Endothelial cell of umbilical vein (primary cell): ENCODE measurements around the gene ARHGEF28. TPM values are rescaled to one million over a fixed set of nuclear protein-coding genes. Genes with fewer than 3 reads are reported as not detected.

ENCODE experiments used
- BruUV-seq: library from RNA; stranded (reverse); fragments of 400-500 nt; replicated peaks from 2 replicates; lab custom pipeline; 2021; lab: Mats Ljungman, UMichigan
- CTCF ChIA-PET: fragments of 300-600, 350-600 bp; sonication (Branson Sonifier 250); formaldehyde crosslinking; loops from one replicate; lab custom pipeline; 2021; ENCODE audit warnings: antibody characterized with exemption, inconsistent platforms; lab: Charles Lee
- POLR2A ChIA-PET: fragments of 300-600, 350-600 bp; sonication (Branson Sonifier 250); formaldehyde crosslinking; loops from one replicate; lab custom pipeline; 2021; ENCODE audit warnings: antibody characterized with exemption, inconsistent platforms; lab: Charles Lee
- DNase-seq: peaks from one replicate; pipeline ENCODE4 v3.0.0-alpha.2; 2011; ENCODE audit warnings: low read depth, low spot score
- FAIRE-seq: peaks from 2 replicates; lab custom pipeline; 2011; peaks lifted over from hg19 to GRCh38; lab: Jason Lieb, UNC
- H2AFZ ChIP-seq: 2 replicates; pipeline ENCODE4 v1.6.0; 2012; ENCODE audit warnings: low read depth, low read length, control low read depth, inconsistent platforms
- H3K27ac ChIP-seq: 2 replicates; pipeline ENCODE4 v1.5.1; 2011; ENCODE audit warnings: low read depth, mild to moderate bottlenecking, control low read depth, low read length, moderate library complexity; ENCODE audit not compliant: insufficient read depth
- H3K27me3 ChIP-seq, 2 experiments: 2 replicates each; pipeline versions ENCODE4 v1.6.0 to v1.6.1; 2011; ENCODE audit warnings: low read length in 2 of 2, mixed read lengths in 1 of 2; ENCODE audit not compliant: control insufficient read depth in 2 of 2, insufficient read depth in 2 of 2
- H3K36me3 ChIP-seq, 2 experiments: 2 replicates in 1 of 2; 3 replicates in 1 of 2; pipeline ENCODE4 v1.5.1; 2011; ENCODE audit warnings: low read length in 2 of 2, mild to moderate bottlenecking in 1 of 2, moderate library complexity in 1 of 2; ENCODE audit not compliant: control insufficient read depth in 2 of 2, insufficient read depth in 2 of 2; ENCODE audit errors: extremely low read depth in 1 of 2
- H3K4me1 ChIP-seq: 3 replicates; pipeline ENCODE4 v1.5.1; 2011; ENCODE audit warnings: mild to moderate bottlenecking, low read length; ENCODE audit not compliant: control insufficient read depth, insufficient read depth; ENCODE audit errors: extremely low read depth
- H3K4me2 ChIP-seq: 2 replicates; pipeline ENCODE4 v1.6.1; 2011; ENCODE audit warnings: low read length, control low read depth, mixed read lengths; ENCODE audit not compliant: insufficient read depth
- H3K4me3 ChIP-seq, 3 experiments: fragments of 200-600 bp in 1 of 3; sonication (generic), shearing (Covaris generic) in 1 of 3; replicated peaks in 1 of 3; 2 replicates each; pipeline ENCODE4 v1.5.1; 2011 to 2016; ENCODE audit warnings: control low read depth in 3 of 3, low read length in 3 of 3, mild to moderate bottlenecking in 2 of 3, inconsistent platforms in 1 of 3, low read depth in 1 of 3, moderate library complexity in 1 of 3; ENCODE audit not compliant: insufficient read depth in 1 of 3
- H3K79me2 ChIP-seq: 2 replicates; pipeline ENCODE4 v1.6.0; 2012; ENCODE audit warnings: low read length, inconsistent platforms; ENCODE audit not compliant: control insufficient read depth, insufficient read depth
- H3K9ac ChIP-seq: replicated peaks from 2 replicates; pipeline ENCODE3; 2011; ENCODE audit warnings: low read length, control low read depth; ENCODE audit not compliant: insufficient read depth; ENCODE audit errors: extremely low read depth
- H3K9me1 ChIP-seq: replicated peaks from 3 replicates; pipeline ENCODE4 v1.6.0; 2011; ENCODE audit warnings: mild to moderate bottlenecking, low read length; ENCODE audit not compliant: control insufficient read depth, insufficient read depth; ENCODE audit errors: extremely low read depth
- H3K9me3 ChIP-seq: replicated peaks from 2 replicates; pipeline ENCODE4 v1.5.1; 2012; ENCODE audit warnings: low read length, inconsistent platforms; ENCODE audit not compliant: control insufficient read depth, insufficient read depth
- H4K20me1 ChIP-seq: replicated peaks from 2 replicates; pipeline ENCODE3; 2011; ENCODE audit warnings: mild to moderate bottlenecking, low read length; ENCODE audit not compliant: control insufficient read depth, insufficient read depth; ENCODE audit errors: extremely low read depth
- CTCF ChIP-seq, 2 donors: IDR thresholded peaks; 1 replicate in 1 of 2; 2 replicates in 1 of 2; pipeline ENCODE4 v1.5.1; 2011; ENCODE audit warnings: low read length in 2 of 2, mild to moderate bottlenecking in 2 of 2, moderate library complexity in 2 of 2, control low read depth in 1 of 2, inconsistent platforms in 1 of 2, low read depth in 1 of 2; ENCODE audit not compliant: insufficient read depth in 1 of 2; ENCODE audit errors: extremely low read depth in 1 of 2
- GATA2 ChIP-seq: IDR thresholded peaks from 2 replicates; pipeline ENCODE4 v1.7.0; 2011; ENCODE audit warnings: low read depth, mild to moderate bottlenecking, moderate library complexity, mixed read lengths, low read length; ENCODE audit not compliant: insufficient read length, insufficient read depth
- JUN ChIP-seq: IDR thresholded peaks from 2 replicates; pipeline ENCODE4 v1.6.1; 2011; ENCODE audit warnings: borderline replicate concordance, low read depth; ENCODE audit not compliant: insufficient read length, insufficient read depth
- MAX ChIP-seq: IDR thresholded peaks from 2 replicates; pipeline ENCODE4 v1.6.1; 2011; ENCODE audit not compliant: insufficient read depth, insufficient read length
- POLR2AphosphoS5 ChIP-seq: IDR thresholded peaks from 2 replicates; pipeline ENCODE4 v1.6.1; 2012; ENCODE audit warnings: low read depth, mild to moderate bottlenecking, control low read depth, low read length, moderate library complexity; ENCODE audit not compliant: insufficient read depth
- dilution Hi-C: fragments of 300-500 bp; cut with MboI; formaldehyde crosslinking; loops from one replicate; pipeline ENCODE4 v1.15.0; 2019; ENCODE audit warnings: low sequenced_read_pairs; ENCODE audit not compliant: extremely low pct_ligation_motif_present
- intact Hi-C: fragments of 100-400 bp; cut with micrococcal nuclease; formaldehyde crosslinking; loops from one replicate; pipeline ENCODE4 v1.10.0; 2022
- polyA plus RNA-seq, 4 experiments: library from polyadenylated mRNA; depleted of rRNA in 3 of 4; stranded (reverse) in 3 of 4; unstranded in 1 of 4; fragments of >200 nt; gene quantifications; 2 replicates each; pipeline versions ENCODE4 v1.2.1 to v1.2.3, GENCODE V29; 2011 to 2012; ENCODE audit warnings: missing spikeins in 1 of 4
- total RNA-seq: library from RNA; stranded (reverse); gene quantifications from 2 replicates; pipeline ENCODE4 v1.2.3, GENCODE V29; 2021

ARHGEF28 gene
- total and polyA plus RNA-seq, 2 donors (not counting 3 experiments of a cell fraction or from before 2014, with no cell fraction given), result 29.5 to 108 TPM

GRCh38 chr5:73799401-73799972, 173.5 kb downstream of the ARHGEF28 start:
- ChIA-PET CTCF (interaction anchor here (1.1 to 1.6 kb wide), 2 partner anchors 14 to 208 kb away, joined by 3 to 4 read pairs; no protein-coding TSS in a partner anchor), POLR2A (no interaction called here)
- Histone ChIP-seq H4K20me1 (no peaks in the 10 kb centered on the region), H3K9ac (no peak overlapping the region), H3K79me2 (no peaks in the 10 kb centered on the region), H3K4me1 (peaks cover 29% of the 10 kb centered on the region), H3K4me2 (no peak overlapping the region), H3K4me3 (no peak overlapping the region), H3K36me3 (peaks cover 13 to 24% of the 10 kb centered on the region in 2 experiments), H3K27ac (no peak overlapping the region), H3K9me1 (no peaks in the 10 kb centered on the region), H3K9me3 (no peaks in the 10 kb centered on the region), H2AFZ (no peak overlapping the region), H3K27me3 (no peaks in the 10 kb centered on the region)
- DNase-seq, result no peak
- intact Hi-C loops, result no loop called here
- no peak for TF ChIP-seq CTCF (IDR thresholded peaks at IDR 0.05; ENCODE audit: extremely low read depth in 1 of 2, insufficient read depth in 1 of 2, low read depth in 1 of 2, low read length in 2 of 2)
- TF ChIP-seq POLR2AphosphoS5, result no peak
- no peak for TF ChIP-seq JUN
- TF ChIP-seq MAX, result no peak
- no peak for TF ChIP-seq GATA2
- FAIRE-seq, result no peak
- dilution Hi-C loops, result no loop called here
- BruUV-seq, result no TSS peak
